NCI-H1092 (cell line): ENCODE results near the gene WRNIP1.
A peak's percentile ranks its signal among the peaks of the same experiment; 100 is the strongest.
"Not testable (repeated sequence)": the region's sequence is repeated elsewhere in the genome, so short reads cannot be mapped to it uniquely, and the experiment has no call there.

Experiments
- DNase-seq: peaks from one replicate; lab custom pipeline; 2025; lab: John Stamatoyannopoulos, UW

Gene WRNIP1

DNA sequence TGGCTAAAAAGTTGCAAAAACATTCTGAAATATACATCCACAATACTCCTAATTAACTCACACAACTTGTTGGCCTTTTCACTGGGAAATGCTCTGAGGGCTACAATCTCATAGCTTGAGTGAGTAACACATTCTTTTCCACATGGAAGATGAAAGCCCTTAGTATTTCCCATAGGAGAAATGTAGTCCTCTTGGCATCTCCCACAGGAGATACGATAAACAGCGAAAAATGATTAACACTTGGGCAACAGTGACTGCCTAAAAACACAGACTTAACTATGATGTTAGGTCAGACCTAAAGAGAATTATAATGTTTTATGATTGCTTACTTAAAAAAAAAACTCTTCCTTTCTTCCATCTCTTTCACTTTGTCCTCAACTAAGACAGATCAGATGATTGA, 23.4 kb upstream of the WRNIP1 start:
- no peak for DNase-seq

DNA sequence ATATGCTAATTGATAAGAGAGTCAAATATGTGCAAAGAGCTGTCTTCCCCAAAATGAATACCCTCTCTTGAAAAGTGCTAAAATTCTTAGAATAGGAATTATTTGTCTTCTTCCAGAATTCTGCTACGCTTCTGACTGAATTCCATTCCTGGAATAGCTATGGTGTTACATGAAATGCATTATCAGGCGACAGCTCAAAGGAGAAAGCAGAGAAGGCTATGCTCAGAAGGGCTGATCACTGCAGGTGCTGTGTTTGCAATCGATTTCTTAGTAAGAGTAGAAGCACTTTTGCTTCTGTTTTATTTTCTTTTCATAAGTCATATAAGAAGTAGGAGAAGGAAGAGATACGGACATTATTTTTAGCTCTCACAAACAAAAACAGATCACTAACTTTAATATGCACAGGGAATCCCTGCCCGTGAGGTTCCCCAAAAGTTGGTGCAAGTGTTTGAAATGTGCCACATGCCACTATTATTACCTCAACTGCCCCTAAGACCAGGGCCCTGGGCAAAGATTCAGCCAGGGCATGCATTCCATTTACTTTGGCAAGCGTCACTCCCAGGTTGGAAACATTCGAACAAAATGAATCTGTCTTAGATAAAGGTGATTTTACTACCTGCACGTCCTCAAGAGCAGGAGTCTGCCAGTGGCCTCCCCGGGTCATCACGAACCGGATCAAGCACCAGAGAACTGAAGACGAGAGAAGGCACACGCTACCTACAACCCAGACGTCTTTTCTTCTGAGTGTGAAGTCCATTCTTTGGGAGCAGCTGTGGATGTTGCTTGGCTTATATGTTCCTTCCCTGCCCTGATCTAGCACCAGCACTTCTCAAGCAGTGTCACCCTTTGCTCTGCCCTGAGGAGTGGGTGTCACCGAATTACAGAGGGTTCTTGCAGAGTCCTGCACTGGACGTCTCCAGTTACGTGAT, 21.6 kb upstream of the WRNIP1 start:
- DNase-seq = no peak

DNA sequence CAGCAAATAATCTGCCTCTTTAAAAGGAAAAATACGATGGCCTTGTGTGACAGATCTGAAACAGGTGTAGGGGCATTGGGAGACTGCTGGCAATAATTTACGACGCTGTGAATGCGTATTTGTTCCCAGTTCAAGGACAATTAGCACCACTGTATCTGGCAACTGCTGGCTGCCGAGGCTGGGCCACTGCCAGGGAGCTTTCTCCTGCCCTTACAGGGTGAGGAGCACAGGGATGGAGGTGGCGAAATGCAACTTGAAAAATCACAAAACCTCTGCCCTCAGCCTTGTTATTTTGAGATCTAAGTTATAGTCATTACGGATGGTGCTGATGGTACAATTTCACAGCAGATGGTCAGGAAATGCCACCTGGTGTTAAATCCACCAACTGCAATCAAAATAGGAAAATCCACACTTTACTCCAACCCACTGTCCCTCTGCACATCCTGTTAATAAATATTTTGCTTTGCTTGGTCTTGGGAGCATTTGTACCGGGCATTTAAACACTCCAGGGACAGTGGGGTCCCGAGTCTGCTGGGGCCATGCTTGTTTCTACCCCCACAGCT, 20.9 kb upstream of the WRNIP1 start:
- peak; percentile 23 for DNase-seq

- no peak for DNase-seq
Measured at GRCh38 chr6:2744778-2745177, 20.4 kb upstream of the WRNIP1 start.

DNA sequence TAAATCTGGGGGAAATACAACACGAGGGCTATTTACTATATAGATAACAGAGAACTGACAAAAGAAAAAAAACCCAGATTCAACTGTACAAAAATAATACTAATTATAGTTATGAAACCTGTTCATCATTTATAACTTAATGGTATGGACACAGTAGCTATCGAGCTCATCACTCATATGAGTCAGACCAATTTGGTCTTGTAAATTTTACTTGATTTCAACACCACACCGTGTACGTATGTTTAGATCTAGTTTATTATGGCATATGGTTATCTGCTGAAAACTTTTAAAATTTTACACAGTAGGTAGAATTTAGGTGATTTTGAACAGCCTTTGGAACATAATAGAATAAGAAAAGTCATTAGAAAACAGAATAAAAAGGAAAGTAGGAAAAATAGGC, 19.9 kb upstream of the WRNIP1 start:
- DNase-seq = no peak

DNA sequence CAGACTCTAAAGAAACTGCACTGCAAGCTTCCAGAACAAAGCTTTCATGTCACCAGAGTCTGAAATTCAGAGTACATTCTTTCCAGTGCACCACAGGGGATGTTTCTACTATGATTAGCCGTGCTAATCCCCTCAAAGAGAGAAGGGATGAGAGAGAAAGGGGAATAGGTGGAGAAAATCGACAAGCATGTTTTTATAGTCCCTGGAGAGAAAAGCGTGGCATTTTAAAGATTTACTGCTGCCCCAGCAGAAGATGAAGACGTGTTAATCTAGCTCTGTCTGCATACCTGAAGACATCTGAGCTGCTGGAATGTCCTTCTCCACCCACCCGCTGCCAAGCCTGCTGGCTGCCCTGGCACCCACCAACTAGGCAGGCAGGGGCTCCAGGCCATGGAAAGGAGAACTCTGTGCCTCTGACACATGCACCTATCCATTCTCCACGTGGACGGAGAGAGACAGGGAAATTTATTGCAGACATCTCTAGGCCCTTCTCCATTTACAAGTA, 18.6 kb upstream of the WRNIP1 start:
- no peak for DNase-seq

- no peak for DNase-seq
Measured at GRCh38 chr6:2748183-2748582, 17.0 kb upstream of the WRNIP1 start.

- no peak for DNase-seq
Measured at GRCh38 chr6:2749969-2750600, 15.1 kb upstream of the WRNIP1 start.

DNA sequence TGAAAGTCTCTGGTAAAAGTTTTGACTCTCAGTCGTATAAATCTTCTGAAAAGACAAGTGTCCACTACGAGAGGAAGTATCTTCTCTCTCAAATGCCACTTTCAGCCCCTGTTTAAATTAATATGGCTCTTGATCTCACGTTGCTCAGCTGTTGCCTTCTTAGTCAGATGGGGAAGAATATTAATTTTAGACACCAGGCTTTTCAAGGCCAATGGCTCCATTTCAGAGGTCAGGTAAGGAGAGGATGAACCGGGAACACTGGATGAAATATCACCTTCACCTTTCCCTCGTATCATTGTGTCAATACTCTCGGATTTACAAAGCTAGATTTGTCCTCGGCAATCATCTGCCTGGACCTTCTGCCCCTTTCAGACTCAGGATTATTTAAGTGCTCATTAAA, 14.4 kb upstream of the WRNIP1 start, which contains the start of gene MYLK4:
Gene MYLK4 (minus strand): TSS at position 91 of the 400 bp plus-strand sequence. CDS start 1,628 bp downstream, outside the sequence.
- no peak for DNase-seq

DNA sequence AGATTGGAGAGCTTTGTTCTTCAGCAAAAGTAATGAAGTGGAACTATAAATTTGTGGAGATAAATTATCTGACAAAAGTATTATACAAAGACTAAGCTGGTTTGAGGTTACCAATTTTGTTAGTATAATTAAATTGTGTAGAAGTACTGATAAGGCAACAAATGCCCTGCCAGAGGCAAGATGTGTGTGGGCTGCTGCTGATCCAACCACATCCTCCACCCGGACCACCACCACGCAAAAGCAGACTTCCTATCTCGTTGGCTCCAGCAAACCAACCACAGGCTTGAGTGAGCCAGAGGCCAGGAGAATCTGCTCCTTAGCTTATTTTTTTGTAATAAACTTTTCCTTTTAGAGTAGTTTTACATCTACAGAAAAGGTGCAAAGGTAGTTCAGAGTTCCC, 13.3 kb upstream of the WRNIP1 start:
- no peak for DNase-seq

- DNase-seq = no peak
Measured at GRCh38 chr6:2752477-2753109, 12.6 kb upstream of the WRNIP1 start.

DNA sequence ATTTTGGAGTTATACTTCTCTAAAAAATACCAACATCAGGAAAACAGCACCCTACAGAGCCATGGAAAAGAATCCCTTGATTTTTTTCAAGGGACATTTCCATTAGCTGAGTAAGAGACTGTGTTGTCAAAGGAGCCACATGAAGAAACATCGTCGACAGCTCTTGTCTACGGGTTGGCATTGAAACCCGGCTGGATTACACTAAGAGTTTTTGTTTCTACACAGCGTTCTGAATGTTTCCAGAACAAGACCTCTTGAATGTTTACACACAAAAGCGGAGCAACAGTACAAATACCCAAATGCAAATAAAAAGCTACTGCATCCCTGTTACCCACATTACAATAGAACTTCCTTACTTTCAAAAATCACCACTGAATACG, 12.1 kb upstream of the WRNIP1 start:
- DNase-seq = no peak

DNA sequence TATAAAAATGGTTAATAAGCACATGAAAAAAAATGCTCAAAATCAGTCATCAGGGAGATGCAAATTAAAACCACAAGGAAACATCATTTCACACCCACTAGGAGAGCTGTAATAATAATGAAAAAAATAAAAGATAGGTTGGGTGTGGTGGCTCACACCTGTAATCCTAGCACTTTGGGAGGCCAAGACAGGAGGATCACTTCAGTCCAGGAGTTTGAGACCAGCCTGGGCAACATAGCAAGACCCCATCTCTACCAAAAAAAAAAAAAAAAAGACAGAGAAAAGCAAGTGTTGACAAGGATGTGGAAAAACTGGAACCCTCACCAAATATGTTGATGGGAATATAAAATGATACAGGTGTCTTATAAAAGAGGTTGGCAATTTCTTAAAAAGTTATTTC, 11.4 kb upstream of the WRNIP1 start:
- DNase-seq = no peak

GRCh38 chr6:2754393-2754792, 10.8 kb upstream of the WRNIP1 start:
- DNase-seq = no peak

DNA sequence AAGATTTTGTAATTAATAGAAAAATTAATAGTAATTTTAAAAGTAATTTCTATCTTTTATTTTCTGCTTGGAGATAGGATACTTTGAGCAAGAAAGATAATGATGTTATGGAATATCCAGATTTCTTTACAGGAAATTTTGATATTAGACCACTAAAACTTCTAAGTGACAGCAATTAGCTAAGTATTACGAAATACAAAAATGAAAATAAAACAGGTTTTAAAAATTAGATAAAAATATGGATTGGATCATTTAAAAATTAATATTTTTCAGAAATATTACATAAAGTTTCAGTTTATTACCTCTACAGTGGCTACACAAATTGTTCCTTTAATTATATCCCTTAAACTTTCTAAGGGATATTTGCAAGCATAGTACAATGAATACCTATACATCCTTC, 10.3 kb upstream of the WRNIP1 start:
- no peak for DNase-seq

DNA sequence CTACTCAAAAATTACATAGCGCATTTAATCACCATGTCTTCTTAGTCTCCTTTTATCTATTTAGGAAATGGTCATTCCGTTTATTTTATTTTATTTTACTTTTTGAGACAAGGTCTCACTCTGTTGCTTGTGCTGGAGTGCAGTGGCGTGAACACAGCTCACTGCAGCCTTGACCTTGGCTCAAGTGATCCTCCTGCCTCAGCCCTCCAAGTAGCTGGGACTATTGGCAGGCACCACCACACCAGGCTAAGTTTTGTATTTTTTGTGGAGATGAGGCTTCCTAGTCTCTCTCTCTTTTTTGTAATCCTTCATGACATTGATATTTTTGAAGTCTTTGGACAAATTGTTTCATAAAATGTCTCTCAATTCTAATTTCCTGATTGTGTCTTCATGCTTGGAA, 9.7 kb upstream of the WRNIP1 start:
- no peak for DNase-seq

GRCh38 chr6:2756241-2756640, 9.0 kb upstream of the WRNIP1 start:
- no peak for DNase-seq

DNA sequence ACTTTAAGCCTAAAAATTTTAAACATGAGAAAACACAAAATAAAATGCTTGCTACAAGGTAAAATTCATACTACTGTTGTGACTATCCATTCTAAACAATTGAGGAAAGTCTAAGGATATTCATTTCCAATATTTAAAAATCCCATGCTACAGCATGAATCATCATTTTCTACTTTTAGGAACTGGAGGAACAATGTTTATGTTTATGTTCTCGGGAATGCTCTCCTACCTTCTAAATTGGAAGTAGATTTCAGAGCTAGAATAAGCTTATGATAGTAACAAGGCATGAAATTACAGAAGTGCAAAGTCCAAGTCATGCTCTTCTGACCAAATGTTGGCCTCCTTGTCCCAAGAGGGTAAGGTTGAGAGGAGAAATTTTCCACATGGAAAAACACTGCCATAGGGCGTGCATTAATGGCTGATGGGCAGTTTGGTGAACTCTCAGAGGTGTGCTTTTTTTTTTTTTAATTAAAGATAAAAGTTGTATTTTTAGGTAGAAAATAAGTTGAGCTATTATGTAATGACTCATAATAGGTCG, 8.4 kb upstream of the WRNIP1 start:
- no peak for DNase-seq

DNA sequence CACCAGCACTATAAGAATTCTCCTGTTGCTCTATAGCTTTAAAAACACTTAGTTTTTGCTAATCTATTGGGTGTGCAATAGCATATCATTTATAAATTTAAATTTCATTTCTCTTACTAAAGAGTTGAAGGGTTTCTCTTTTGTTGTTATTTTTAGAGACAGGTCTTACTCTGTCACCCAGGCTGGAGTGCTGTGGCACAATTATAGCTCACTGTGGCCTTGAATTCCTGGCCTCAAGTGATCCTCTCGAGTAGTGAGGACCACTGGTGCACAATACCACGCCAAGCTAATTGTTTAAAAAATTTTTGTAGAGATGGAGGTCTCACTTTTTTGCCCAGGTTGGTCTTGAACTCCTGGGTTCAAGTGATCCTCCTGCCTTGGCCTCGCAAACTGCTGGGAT, 6.2 kb upstream of the WRNIP1 start:
- DNase-seq = no peak

DNA sequence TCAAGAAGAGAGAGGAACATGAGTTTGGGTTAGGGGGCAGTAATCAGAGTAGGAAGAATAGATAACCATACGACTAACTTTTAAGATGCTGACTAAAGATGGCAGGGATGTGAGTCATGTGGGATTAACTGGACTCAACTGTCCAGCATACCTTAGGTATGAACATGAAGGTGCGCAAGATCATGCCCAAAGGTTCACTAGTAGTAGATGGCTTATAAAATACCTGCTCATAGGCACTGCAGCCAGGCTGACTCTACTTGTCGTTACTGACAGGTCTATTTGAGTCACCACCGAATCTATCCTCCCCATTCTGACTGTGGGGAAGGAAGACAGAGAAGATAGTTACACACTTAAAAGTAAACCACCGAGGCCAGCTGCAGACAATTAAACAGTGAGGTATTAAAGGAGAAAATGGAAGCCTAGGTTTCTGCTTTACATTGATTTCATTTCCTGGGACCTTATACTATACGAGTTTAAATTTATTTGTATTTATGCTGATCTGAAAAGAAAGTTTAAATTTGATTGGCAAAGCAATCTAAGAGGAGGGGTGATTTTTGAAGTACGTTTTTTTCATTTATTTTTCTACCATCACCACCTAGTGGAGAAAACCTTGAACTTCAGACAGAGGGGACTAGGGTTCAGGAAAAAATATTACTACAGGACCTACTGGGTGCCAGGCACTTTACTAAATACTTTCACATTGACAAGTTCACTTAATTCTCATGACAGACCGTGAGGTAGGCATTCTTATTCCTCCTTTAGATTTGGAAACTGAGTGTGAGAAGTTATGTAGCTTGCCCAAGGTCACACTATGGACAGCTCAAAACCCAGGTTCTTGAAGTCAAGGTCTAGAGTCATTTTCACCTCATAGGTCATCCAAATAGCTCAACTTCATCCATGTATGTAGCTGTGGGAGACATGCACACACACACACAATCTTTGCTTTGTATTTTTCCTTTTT, 4.0 kb upstream of the WRNIP1 start:
- no peak for DNase-seq

DNA sequence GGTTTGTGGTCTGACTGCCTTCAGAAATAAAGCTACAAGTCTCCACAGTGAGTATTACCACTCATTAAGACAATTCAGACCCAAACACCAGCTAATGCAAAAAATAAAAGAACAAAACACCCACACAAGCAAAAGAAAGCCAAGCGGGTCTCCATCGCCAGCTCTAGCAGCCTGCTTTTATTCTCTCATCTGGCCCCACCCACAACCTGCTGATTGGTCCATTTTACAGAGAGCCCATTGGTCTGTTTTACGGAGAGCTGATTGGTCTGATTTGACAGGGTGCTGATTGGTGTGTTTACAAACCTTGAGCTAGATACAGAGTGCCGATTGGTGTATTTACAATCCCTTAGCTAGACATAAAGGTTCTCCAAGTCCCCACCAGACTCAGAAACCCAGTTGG, 2.3 kb upstream of the WRNIP1 start:
- DNase-seq = not testable (repeated sequence)
